HCT116 (cell line): ENCODE data around the gene SLC25A47. TPM values are rescaled to one million over a fixed set of nuclear protein-coding genes. Genes with fewer than 3 reads are reported as not detected.

Source experiments
- ATAC-seq: fragments of 200-7000 bp; cut with Tn5 transposase; 2 replicates; pipeline ENCODE4 v1.9.1; 2020; ENCODE audit warnings: mild to moderate bottlenecking, moderate library complexity
- BruUV-seq: library from RNA; stranded (reverse); fragments of 400-500 nt; replicated peaks from 2 replicates; lab custom pipeline; 2021; lab: Mats Ljungman, UMichigan
- CTCF ChIA-PET: fragments of 300-600 bp; sonication (Branson Sonifier 250); formaldehyde crosslinking; loops from one replicate; lab custom pipeline; 2021; ENCODE audit warnings: antibody characterized with exemption; lab: Charles Lee
- POLR2A ChIA-PET: fragments of 300-600, 350-600 bp; sonication (Branson Sonifier 250); formaldehyde crosslinking; loops from one replicate; lab custom pipeline; 2021; ENCODE audit warnings: antibody characterized with exemption; lab: Charles Lee
- RAD21 ChIA-PET, 2 experiments: fragments of 300-600 bp; sonication (Branson Sonifier 250); formaldehyde crosslinking; loops; one replicate each; lab custom pipeline; 2023; ENCODE audit warnings: low total read pairs in 2 of 2; ENCODE audit not compliant: uncharacterized antibody in 2 of 2, unreplicated experiment in 2 of 2, low non-redundant PET in 1 of 2; lab: Charles Lee
- DNase-seq: peaks from one replicate; pipeline ENCODE4 v3.0.0-alpha.2; 2010; ENCODE audit warnings: low read depth, low spot score
- H2AFZ ChIP-seq: fragments of 200-600 bp; shearing (Covaris generic), sonication (generic); 2 replicates; pipeline ENCODE4 v1.6.1; 2017; ENCODE audit warnings: low read depth, mixed run types, mixed read lengths, antibody characterized with exemption, low read length; ENCODE audit not compliant: poor library complexity, severe bottlenecking
- H3K27ac ChIP-seq: 2 replicates; pipeline ENCODE4 v1.5.1; 2012; ENCODE audit warnings: low read depth, low read length
- H3K27me3 ChIP-seq: fragments of 200-600 bp; sonication (generic); 2 replicates; pipeline ENCODE4 v1.6.1; 2016; ENCODE audit warnings: mixed run types, low read length, mixed read lengths; ENCODE audit not compliant: insufficient read depth
- H3K36me3 ChIP-seq, 2 experiments: fragments of 200-500 bp in 1 of 2; fragments of 200-600 bp in 1 of 2; sonication (Bioruptor generic) in 1 of 2; sonication (generic) in 1 of 2; 2 replicates each; pipeline versions ENCODE4 v1.5.1 to v1.6.1; 2014 to 2016; ENCODE audit warnings: low read length in 2 of 2, inconsistent platforms in 1 of 2, mixed read lengths in 1 of 2, mixed run types in 1 of 2; ENCODE audit not compliant: insufficient read depth in 2 of 2, control insufficient read depth in 1 of 2
- H3K4me1 ChIP-seq, 2 experiments: fragments of 200-600 bp in 1 of 2; sonication (generic) in 1 of 2; 2 replicates each; pipeline versions ENCODE4 v1.5.1 to v1.6.1; 2012 to 2017; ENCODE audit warnings: low read length in 2 of 2, inconsistent platforms in 1 of 2, mild to moderate bottlenecking in 1 of 2, mixed read lengths in 1 of 2, mixed run types in 1 of 2, moderate library complexity in 1 of 2; ENCODE audit not compliant: insufficient read depth in 2 of 2, control insufficient read depth in 1 of 2
- H3K4me2 ChIP-seq: fragments of 200-600 bp; sonication (generic); 2 replicates; pipeline ENCODE4 v1.6.1; 2017; ENCODE audit warnings: mixed run types, low read length, mixed read lengths
- H3K4me3 ChIP-seq, 2 experiments: fragments of 200-600 bp in 1 of 2; sonication (generic) in 1 of 2; replicated peaks in 1 of 2; 2 replicates each; pipeline ENCODE4 v1.5.1; 2011 to 2016; ENCODE audit warnings: low read length in 2 of 2, control low read depth in 1 of 2, low read depth in 1 of 2, mild to moderate bottlenecking in 1 of 2, mixed read lengths in 1 of 2, mixed run types in 1 of 2
- H3K79me2 ChIP-seq: fragments of 200-600 bp; sonication (generic); 2 replicates; pipeline ENCODE4 v1.6.1; 2017; ENCODE audit warnings: mild to moderate bottlenecking, mixed run types, low read length, moderate library complexity, mixed read lengths; ENCODE audit not compliant: insufficient read depth
- H3K9ac ChIP-seq: fragments of 200-600 bp; sonication (generic); 2 replicates; pipeline ENCODE4 v1.6.1; 2016; ENCODE audit warnings: low read length, mixed read lengths
- H3K9me2 ChIP-seq: fragments of 200-600 bp; sonication (generic), shearing (Covaris generic); 2 replicates; pipeline ENCODE4 v1.6.1; 2017; ENCODE audit warnings: mixed run types, mild to moderate bottlenecking, moderate library complexity; ENCODE audit not compliant: insufficient read depth
- H3K9me3 ChIP-seq, 2 experiments: fragments of 200-500 bp in 1 of 2; fragments of 200-600 bp in 1 of 2; sonication (Bioruptor generic) in 1 of 2; sonication (generic) in 1 of 2; 2 replicates each; pipeline ENCODE4 v1.6.1; 2014 to 2017; ENCODE audit warnings: low read length in 2 of 2, mixed read lengths in 2 of 2, inconsistent platforms in 1 of 2, low read depth in 1 of 2, mild to moderate bottlenecking in 1 of 2, mixed run types in 1 of 2, moderate library complexity in 1 of 2; ENCODE audit not compliant: control insufficient read depth in 1 of 2, insufficient read depth in 1 of 2
- H4K20me1 ChIP-seq: fragments of 200-600 bp; sonication (generic), shearing (Covaris generic); 2 replicates; pipeline ENCODE4 v1.6.1; 2017; ENCODE audit warnings: mixed run types, mild to moderate bottlenecking, moderate library complexity; ENCODE audit not compliant: insufficient read depth
- CBX3 ChIP-seq: IDR thresholded peaks from 2 replicates; pipeline ENCODE4 v1.6.1; 2012; ENCODE audit warnings: low read depth
- CEBPB ChIP-seq: IDR thresholded peaks from 2 replicates; pipeline ENCODE4 v1.6.1; 2012; ENCODE audit warnings: low read depth
- CTCF ChIP-seq, 3 experiments: fragments of 200-600 bp in 1 of 3; sonication (generic) in 1 of 3; IDR thresholded peaks in 2 of 3; conservative IDR thresholded peaks in 1 of 3; 2 replicates each; pipeline ENCODE4 v1.5.1; 2012 to 2017; ENCODE audit warnings: low read depth in 2 of 3, low read length in 2 of 3, antibody characterized with exemption in 1 of 3, borderline replicate concordance in 1 of 3, control low read depth in 1 of 3, mild to moderate bottlenecking in 1 of 3, mixed read lengths in 1 of 3, mixed run types in 1 of 3, moderate library complexity in 1 of 3; ENCODE audit not compliant: insufficient read depth in 1 of 3
- EGR1 ChIP-seq: IDR thresholded peaks from 2 replicates; pipeline ENCODE4 v1.6.1; 2012; ENCODE audit warnings: low read depth
- EZH2 ChIP-seq: fragments of 200-600 bp; sonication (generic); IDR thresholded peaks from 2 replicates; pipeline ENCODE4 v1.6.1; 2017; ENCODE audit warnings: antibody characterized with exemption, mixed run types
- EZH2phosphoT487 ChIP-seq: fragments of 200-600 bp; IDR thresholded peaks from 2 replicates; pipeline ENCODE4 v1.6.1; 2018; ENCODE audit warnings: antibody characterized with exemption, borderline replicate concordance
- FOSL1 ChIP-seq: IDR thresholded peaks from 2 replicates; pipeline ENCODE4 v1.6.1; 2012; ENCODE audit warnings: low read depth
- JUND ChIP-seq: IDR thresholded peaks from 2 replicates; pipeline ENCODE4 v1.6.1; 2012
- MAX ChIP-seq: IDR thresholded peaks from 2 replicates; pipeline ENCODE4 v1.6.1; 2012
- RAD21 ChIP-seq: IDR thresholded peaks from 2 replicates; pipeline ENCODE4 v1.6.1; 2012; ENCODE audit warnings: low read depth, mild to moderate bottlenecking
- SIN3A ChIP-seq: IDR thresholded peaks from 2 replicates; pipeline ENCODE4 v1.6.1; 2012; ENCODE audit warnings: low read depth
- SP1 ChIP-seq: IDR thresholded peaks from 2 replicates; pipeline ENCODE4 v1.6.1; 2012; ENCODE audit warnings: low read depth
- SRF ChIP-seq: IDR thresholded peaks from 2 replicates; pipeline ENCODE4 v1.6.1; 2012; ENCODE audit warnings: low read depth
- YY1 ChIP-seq: IDR thresholded peaks from 2 replicates; pipeline ENCODE4 v1.6.1; 2011; ENCODE audit warnings: low read length, low read depth, moderate library complexity, mild to moderate bottlenecking; ENCODE audit not compliant: insufficient replicate concordance; ENCODE audit errors: extremely low read depth
- ZNF274 ChIP-seq: fragments of 200-500 bp; sonication (Bioruptor generic); IDR thresholded peaks from 2 replicates; pipeline ENCODE4 v1.6.1; 2014; ENCODE audit warnings: mild to moderate bottlenecking, low read depth, low read length, inconsistent platforms
- intact Hi-C: fragments of 100-400 bp; cut with micrococcal nuclease; formaldehyde crosslinking; loops from 2 replicates; pipeline ENCODE4 v1.10.0; 2022
- total RNA-seq: library from RNA; stranded (reverse); gene quantifications from one replicate; pipeline ENCODE4 v1.2.1, GENCODE V29; 2021; ENCODE audit not compliant: unreplicated experiment
- TF ChIP-seq, protein P1 (sequence below): IDR thresholded peaks from 2 replicates; pipeline ENCODE4 v1.6.1; 2012

Gene SLC25A47
- total RNA-seq, 1 experiment from 2014 or later = 0.17 TPM

- no peak for TF ChIP-seq ZNF274
- TF ChIP-seq CTCF (IDR thresholded peaks at IDR 0.05 in 2 of 3, conservative IDR thresholded peaks at IDR 0.05 in 1 of 3; ENCODE audit: borderline replicate concordance in 1 of 3, insufficient read depth in 1 of 3, low read depth in 2 of 3, low read length in 2 of 3) = no peak
- TF ChIP-seq, protein P1, sequence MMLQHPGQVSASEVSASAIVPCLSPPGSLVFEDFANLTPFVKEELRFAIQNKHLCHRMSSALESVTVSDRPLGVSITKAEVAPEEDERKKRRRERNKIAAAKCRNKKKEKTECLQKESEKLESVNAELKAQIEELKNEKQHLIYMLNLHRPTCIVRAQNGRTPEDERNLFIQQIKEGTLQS = no peak
- no peak for TF ChIP-seq EZH2
- TF ChIP-seq CEBPB = no peak
- no peak for TF ChIP-seq SP1
- TF ChIP-seq FOSL1 = no peak
- TF ChIP-seq MAX = no peak
- TF ChIP-seq SIN3A = no peak
- no peak for TF ChIP-seq SRF
- no peak for TF ChIP-seq RAD21
- no peak for TF ChIP-seq EGR1
- no peak for TF ChIP-seq EZH2phosphoT487
- TF ChIP-seq CBX3 = no peak
- TF ChIP-seq YY1 = no peak
- TF ChIP-seq JUND = no peak
- TF ChIP-seq, all 23 proteins: peak for 0
- Histone ChIP-seq H3K4me2 (no peak overlapping the region), H2AFZ (no peak overlapping the region), H3K27me3 (no peaks in the 10 kb centered on the region), H3K9ac (no peak overlapping the region), H4K20me1 (peaks cover 35% of the 10 kb centered on the region), H3K79me2 (peaks cover 81% of the 10 kb centered on the region), H3K36me3 (peaks cover 13 to 14% of the 10 kb centered on the region in 2 experiments; a peak in 3 of 4 replicates), H3K27ac (no peak overlapping the region), H3K9me2 (no peaks in the 10 kb centered on the region), H3K4me3 (no peak overlapping the region), H3K9me3 (no peaks in the 10 kb centered on the region), H3K4me1 (peaks cover 0 to 5% of the 10 kb centered on the region in 2 experiments; a peak in 1 of 4 replicates)
- CTCF ChIA-PET = interaction anchor here (1.5 kb wide), 1 partner anchor 33 kb away, joined by 4 read pairs; no protein-coding TSS in a partner anchor
- POLR2A ChIA-PET = no interaction called here
- no TSS peak for BruUV-seq
- no peak for DNase-seq
- intact Hi-C loops = no loop called here
- no peak for ATAC-seq
- RAD21 ChIA-PET = no interaction called here
Measured at GRCh38 chr14:100279133-100279532, 44.0 kb upstream of the SLC25A47 start.
